Measurements from ENCODE around the gene KIF1C.

KIF1C gene

DNA sequence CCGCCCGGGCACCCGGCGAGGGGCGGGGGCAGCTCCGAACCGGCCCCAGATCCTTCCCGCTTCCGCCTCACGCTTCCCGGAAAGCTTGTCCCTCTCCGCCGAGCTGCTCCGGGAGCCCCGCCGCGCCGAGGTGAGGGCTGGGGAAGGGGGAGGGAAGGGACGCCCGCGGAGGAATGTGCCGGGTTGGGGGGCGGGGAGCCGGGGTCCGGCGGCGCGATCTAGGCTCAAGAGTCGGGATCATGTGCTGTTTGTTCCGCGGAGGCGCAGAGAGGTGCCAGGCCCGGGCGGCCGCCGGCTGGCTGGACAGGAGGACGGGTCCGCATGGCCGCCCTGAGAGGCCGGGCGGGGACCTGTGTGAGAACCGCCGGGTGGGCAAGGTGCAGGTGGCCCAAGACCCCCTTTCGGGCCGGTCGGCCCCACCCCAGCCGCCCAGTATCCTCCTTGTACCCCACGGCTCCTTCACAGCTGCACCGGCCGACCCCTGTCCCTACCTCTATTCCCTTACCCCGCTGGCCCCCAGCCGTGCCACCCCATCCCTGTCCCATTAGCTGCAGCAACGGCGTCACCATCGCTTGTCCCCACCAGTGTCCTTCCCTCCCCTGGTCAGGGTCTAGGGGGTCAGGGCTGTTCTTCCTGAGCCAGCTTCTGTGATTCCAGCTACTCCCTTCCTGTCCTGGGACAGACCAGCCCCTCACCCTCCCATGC, 429 bp downstream of the KIF1C start:
- TF ChIP-seq POU2F2 (IDR thresholded peaks at IDR 0.05; ENCODE audit: low read depth, low read length), result no peak
- TF ChIP-seq POLR2A (IDR thresholded peaks at IDR 0.05; ENCODE audit: low read depth, low read length), result no peak
- TF ChIP-seq SPI1 (IDR thresholded peaks at IDR 0.05; ENCODE audit: low read depth, low read length), result no peak
- TF ChIP-seq PAX5 (IDR thresholded peaks at IDR 0.05; ENCODE audit: insufficient read depth, low read length, severe bottlenecking), result no peak
- DNase-seq (ENCODE audit: insufficient read length, low spot score), result peak; percentile 62
- peak; percentile 71 for FAIRE-seq

DNA sequence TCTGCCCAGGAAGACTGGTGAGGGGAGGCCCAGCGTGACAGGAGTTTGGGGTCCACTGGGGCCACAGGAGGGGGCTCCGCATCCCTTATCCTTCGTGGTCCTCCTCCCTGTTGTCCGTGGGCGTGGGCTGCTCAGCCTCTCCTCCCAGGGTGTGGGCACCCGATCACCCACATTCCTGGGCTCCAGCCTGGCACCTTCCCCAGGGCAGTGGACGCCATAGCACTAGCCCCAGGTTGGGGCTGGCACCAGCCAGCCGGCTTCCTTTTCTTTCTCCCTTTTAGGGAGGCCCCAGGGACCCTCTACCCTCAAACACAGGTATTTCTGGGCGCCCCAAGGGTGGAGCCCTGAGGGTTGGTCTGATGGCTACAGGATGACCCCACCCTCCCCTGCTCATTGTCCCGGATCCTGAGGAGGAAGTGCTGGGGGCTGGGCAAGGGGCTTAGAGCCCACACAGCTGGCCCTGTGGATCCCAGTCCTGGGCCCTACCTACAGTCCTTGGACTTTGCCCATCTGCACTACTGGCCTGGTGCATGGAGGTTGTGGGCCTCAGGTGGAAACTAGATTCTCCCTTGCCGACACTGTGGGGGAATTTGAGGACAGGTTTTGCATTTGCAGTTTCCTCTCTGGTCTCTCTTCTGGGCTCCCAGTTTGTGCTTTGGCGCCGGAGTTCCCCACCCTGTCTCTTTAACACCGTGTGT, 1.1 kb downstream of the KIF1C start:
- no peak for TF ChIP-seq POLR2A (IDR thresholded peaks at IDR 0.05; ENCODE audit: low read depth, low read length)
- TF ChIP-seq TAF1 (IDR thresholded peaks at IDR 0.05; ENCODE audit: low read depth, low read length), result no peak
- no peak for TF ChIP-seq SPI1 (IDR thresholded peaks at IDR 0.05; ENCODE audit: low read depth, low read length)
- peak; percentile 66; the same call in 1 of the 2 replicates for TF ChIP-seq POU2F2 (IDR thresholded peaks at IDR 0.05; ENCODE audit: low read depth, low read length)
- TF ChIP-seq POLR2AphosphoS5 (IDR thresholded peaks at IDR 0.05; ENCODE audit: low read depth, low read length), result no peak
- TF ChIP-seq PAX5 (IDR thresholded peaks at IDR 0.05; ENCODE audit: insufficient read depth, low read length, severe bottlenecking), result no peak
- DNase-seq (ENCODE audit: insufficient read length, low spot score), result peak; percentile 55
- FAIRE-seq, result peak; percentile 78

DNA sequence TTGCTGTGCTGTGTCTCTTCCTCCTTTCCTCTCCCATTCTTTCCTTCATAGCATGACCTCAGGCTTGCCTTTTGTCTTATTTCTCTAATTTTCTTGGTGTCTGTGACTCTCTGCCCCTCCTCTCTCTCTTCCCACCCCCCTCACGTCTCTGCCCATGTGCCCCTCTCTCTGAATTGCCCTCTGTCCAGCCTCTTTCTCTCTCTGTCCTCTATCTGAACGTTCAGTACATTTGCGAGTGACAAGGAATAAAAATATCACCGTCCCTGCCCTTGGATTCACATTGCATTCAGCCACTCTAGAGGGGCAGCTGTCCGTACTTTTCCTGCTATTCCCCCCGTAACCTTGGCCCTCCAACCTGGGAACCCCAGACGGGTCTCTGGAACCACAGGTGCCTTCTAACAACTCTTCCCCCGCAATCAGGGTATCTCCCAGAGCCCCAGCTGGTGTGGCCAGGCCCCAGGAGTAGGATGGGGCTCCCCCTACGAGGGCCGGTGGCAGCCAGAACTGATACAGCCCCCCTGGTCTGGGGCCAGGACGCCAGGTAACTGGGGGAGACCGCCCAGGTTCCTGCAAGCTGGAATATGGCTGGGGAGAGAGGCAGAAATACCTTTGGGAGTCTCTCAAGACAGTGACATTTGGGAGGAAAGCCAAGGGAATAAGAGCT, 1.8 kb downstream of the KIF1C start:
- FAIRE-seq, result peak; percentile 62
- no peak for DNase-seq (ENCODE audit: insufficient read length, low spot score)
- TF ChIP-seq TAF1 (IDR thresholded peaks at IDR 0.05; ENCODE audit: low read depth, low read length), result no peak
- TF ChIP-seq PAX5 (IDR thresholded peaks at IDR 0.05; ENCODE audit: insufficient read depth, low read length, severe bottlenecking), result no peak
- TF ChIP-seq SPI1 (IDR thresholded peaks at IDR 0.05; ENCODE audit: low read depth, low read length), result no peak

DNA sequence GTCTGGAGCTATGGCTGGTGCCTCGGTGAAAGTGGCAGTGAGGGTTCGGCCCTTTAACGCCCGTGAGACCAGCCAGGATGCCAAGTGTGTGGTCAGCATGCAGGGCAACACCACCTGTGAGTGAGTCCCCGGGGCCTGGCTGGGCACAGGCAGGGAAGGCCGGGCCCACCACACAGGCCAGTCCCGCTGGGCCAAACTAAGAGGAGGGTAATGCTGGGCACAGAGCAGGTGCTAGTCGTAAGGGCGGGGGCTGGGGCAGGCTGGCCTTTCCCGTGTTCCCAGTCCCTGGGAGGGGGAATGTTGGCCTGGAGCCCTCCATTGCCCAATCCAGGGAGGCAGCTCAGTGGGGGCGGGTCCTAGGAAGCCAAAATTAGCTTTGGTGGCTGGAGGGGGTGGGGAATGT, 2.5 kb downstream of the KIF1C start:
- no peak for DNase-seq (ENCODE audit: insufficient read length, low spot score)
- TF ChIP-seq POLR2A (IDR thresholded peaks at IDR 0.05; ENCODE audit: low read depth, low read length), result no peak
- TF ChIP-seq TAF1 (IDR thresholded peaks at IDR 0.05; ENCODE audit: low read depth, low read length), result no peak
- no peak for TF ChIP-seq PAX5 (IDR thresholded peaks at IDR 0.05; ENCODE audit: insufficient read depth, low read length, severe bottlenecking)
- no peak for TF ChIP-seq POU2F2 (IDR thresholded peaks at IDR 0.05; ENCODE audit: low read depth, low read length)
- TF ChIP-seq POLR2AphosphoS5 (IDR thresholded peaks at IDR 0.05; ENCODE audit: low read depth, low read length), result no peak
- no peak for TF ChIP-seq SPI1 (IDR thresholded peaks at IDR 0.05; ENCODE audit: low read depth, low read length)
- FAIRE-seq, result no peak

DNA sequence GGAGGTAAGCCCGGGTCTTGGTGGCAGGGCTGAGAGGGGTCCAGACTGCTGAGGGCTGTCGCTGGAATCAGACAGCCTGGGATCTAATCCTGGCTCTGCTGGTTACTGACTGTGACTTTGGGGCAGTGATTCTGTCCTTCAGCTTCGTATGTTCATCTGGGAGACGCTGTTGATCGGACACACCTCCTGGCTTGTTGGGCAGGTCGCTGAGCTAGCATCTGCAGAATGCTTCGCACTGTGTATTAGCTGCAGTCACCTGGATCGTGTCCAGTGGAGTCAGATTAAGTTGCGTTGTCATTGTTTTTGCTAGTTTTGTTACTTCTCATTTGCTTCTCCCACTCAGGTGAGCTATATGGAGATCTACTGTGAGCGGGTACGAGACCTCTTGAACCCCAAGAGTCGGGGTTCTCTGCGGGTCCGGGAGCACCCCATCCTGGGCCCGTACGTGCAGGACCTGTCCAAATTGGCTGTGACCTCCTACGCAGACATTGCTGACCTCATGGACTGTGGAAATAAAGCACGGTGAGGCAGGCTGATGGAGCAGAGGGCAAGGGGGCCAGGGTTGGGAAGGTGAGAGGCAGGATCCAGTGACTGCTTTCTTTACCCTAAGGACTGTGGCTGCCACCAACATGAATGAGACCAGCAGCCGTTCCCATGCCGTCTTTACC, 4.5 kb downstream of the KIF1C start:
- FAIRE-seq (no peak), DNase-seq (ENCODE audit: insufficient read length, low spot score) (no peak)
- no peak for TF ChIP-seq POLR2A (IDR thresholded peaks at IDR 0.05; ENCODE audit: low read depth, low read length)
- TF ChIP-seq SPI1 (IDR thresholded peaks at IDR 0.05; ENCODE audit: low read depth, low read length), result no peak
- TF ChIP-seq POLR2AphosphoS5 (IDR thresholded peaks at IDR 0.05; ENCODE audit: low read depth, low read length), result no peak
- TF ChIP-seq POU2F2 (IDR thresholded peaks at IDR 0.05; ENCODE audit: low read depth, low read length), result no peak
- TF ChIP-seq TAF1 (IDR thresholded peaks at IDR 0.05; ENCODE audit: low read depth, low read length), result no peak
- TF ChIP-seq PAX5 (IDR thresholded peaks at IDR 0.05; ENCODE audit: insufficient read depth, low read length, severe bottlenecking), result no peak

DNA sequence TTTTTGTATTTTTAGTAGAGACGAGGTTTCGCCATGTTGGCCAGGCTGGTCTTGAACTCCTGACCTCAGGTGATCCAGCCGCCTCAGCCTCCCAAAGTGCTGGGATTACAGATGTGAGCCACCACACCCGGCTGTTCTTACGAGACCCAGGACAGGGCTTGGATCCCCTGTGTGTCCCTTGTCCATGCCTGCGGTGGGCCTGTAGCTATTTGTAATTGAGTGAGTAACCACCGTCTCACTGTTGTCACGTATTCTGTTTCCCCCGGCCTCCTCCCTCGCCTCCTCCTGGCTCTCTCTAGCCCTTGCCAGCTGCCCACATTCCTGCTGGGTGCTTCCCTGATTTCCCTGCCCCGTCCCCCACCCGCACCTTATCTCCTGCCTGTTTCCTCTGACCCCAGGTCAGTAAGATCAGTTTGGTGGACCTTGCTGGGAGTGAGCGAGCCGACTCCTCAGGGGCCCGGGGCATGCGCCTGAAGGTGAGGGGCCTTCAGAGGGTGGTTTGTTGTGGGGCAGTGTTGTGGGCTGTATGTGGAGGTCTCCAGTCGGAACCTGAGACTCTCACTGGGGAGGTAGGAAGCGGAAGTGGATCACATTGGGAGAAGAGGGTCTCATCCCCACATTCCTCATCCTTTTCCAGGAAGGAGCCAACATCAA, 5.6 kb downstream of the KIF1C start:
- DNase-seq (ENCODE audit: insufficient read length, low spot score), result no peak
- no peak for TF ChIP-seq TAF1 (IDR thresholded peaks at IDR 0.05; ENCODE audit: low read depth, low read length)
- no peak for TF ChIP-seq POLR2AphosphoS5 (IDR thresholded peaks at IDR 0.05; ENCODE audit: low read depth, low read length)
- no peak for TF ChIP-seq POLR2A (IDR thresholded peaks at IDR 0.05; ENCODE audit: low read depth, low read length)
- no peak for TF ChIP-seq PAX5 (IDR thresholded peaks at IDR 0.05; ENCODE audit: insufficient read depth, low read length, severe bottlenecking)
- TF ChIP-seq POU2F2 (IDR thresholded peaks at IDR 0.05; ENCODE audit: low read depth, low read length), result no peak
- TF ChIP-seq SPI1 (IDR thresholded peaks at IDR 0.05; ENCODE audit: low read depth, low read length), result no peak
- no peak for FAIRE-seq

DNA sequence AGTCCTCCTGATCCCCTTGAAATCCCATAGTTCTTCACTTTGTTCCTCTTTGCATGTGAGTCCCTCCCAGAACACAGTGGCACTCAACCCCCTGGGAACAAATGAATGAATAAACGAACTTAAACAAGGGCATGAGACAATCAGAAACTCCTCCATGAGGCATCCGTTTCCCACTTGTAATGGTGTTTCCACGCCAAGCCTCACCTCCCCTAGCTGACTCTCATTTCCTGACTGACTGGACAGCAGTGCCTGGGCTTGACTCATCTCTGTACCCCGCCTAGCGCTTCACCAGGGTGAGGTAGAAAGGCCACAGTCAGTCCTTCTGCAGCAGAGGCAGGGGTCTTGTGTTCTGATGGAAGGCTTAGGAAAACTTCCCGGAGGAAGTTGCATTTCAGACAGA, 14.2 kb downstream of the KIF1C start:
- no peak for TF ChIP-seq SPI1 (IDR thresholded peaks at IDR 0.05; ENCODE audit: low read depth, low read length)
- no peak for TF ChIP-seq TAF1 (IDR thresholded peaks at IDR 0.05; ENCODE audit: low read depth, low read length)
- TF ChIP-seq PAX5 (IDR thresholded peaks at IDR 0.05; ENCODE audit: insufficient read depth, low read length, severe bottlenecking), result no peak
- peak; percentile 60; the same call in 1 of the 2 replicates for TF ChIP-seq POU2F2 (IDR thresholded peaks at IDR 0.05; ENCODE audit: low read depth, low read length)
- no peak for TF ChIP-seq POLR2AphosphoS5 (IDR thresholded peaks at IDR 0.05; ENCODE audit: low read depth, low read length)
- FAIRE-seq, result peak; percentile 85
- DNase-seq (ENCODE audit: insufficient read length, low spot score), result peak; percentile 61

DNA sequence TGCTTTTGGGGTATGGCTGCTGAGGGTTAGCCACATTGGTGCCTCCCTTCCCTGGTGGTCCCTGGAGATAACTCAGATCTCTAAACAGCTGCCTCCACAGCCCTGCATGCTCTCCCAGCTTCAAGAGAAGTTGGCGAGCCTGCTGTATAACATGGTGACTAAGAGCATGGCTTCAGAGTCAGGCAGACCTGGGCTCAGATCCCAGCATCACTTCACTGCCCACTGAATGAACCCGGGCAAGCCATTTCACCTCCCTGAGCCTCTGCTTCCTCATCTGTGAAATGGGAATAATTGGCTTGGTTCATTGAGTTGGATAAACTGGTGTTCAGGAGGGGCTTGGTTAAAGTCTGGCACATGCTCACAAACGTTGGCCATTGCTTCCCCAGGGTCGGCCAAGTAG, 16.6 kb downstream of the KIF1C start:
- DNase-seq (ENCODE audit: insufficient read length, low spot score) (no peak), FAIRE-seq (no peak)
- TF ChIP-seq PAX5 (IDR thresholded peaks at IDR 0.05; ENCODE audit: insufficient read depth, low read length, severe bottlenecking) (no peak), TAF1 (IDR thresholded peaks at IDR 0.05; ENCODE audit: low read depth, low read length) (no peak), POU2F2 (IDR thresholded peaks at IDR 0.05; ENCODE audit: low read depth, low read length) (no peak), SPI1 (IDR thresholded peaks at IDR 0.05; ENCODE audit: low read depth, low read length) (no peak), POLR2AphosphoS5 (IDR thresholded peaks at IDR 0.05; ENCODE audit: low read depth, low read length) (no peak), POLR2A (IDR thresholded peaks at IDR 0.05; ENCODE audit: low read depth, low read length) (no peak)

Data from GM12891 (cell line).